Gastrocnemius medialis (tissue), 4 donors: ENCODE measurements around the gene ARHGEF37.
"Not testable (repeated sequence)": the region's sequence is repeated elsewhere in the genome, so short reads cannot be mapped to it uniquely, and the experiment has no call there.

Experiments
- POLR2A ChIP-seq, 2 donors: fragments of 450-650 bp; IDR thresholded peaks; one replicate each; pipeline ENCODE4 v1.6.1; 2017; ENCODE audit warnings: antibody characterized with exemption in 2 of 2, mild to moderate bottlenecking in 2 of 2, moderate library complexity in 2 of 2
- TF ChIP-seq, protein P1 (sequence below), 5 experiments: fragments of 450-650 bp in 3 of 5; fragments of 200-600 bp in 2 of 5; sonication (generic) in 2 of 5; IDR thresholded peaks in 4 of 5; conservative IDR thresholded peaks in 1 of 5; 1 replicate in 4 of 5; 2 replicates in 1 of 5; pipeline ENCODE4 v1.5.1; 2016 to 2019; ENCODE audit warnings: antibody characterized with exemption in 5 of 5, mild to moderate bottlenecking in 3 of 5, moderate library complexity in 3 of 5

- TF ChIP-seq, protein P1, sequence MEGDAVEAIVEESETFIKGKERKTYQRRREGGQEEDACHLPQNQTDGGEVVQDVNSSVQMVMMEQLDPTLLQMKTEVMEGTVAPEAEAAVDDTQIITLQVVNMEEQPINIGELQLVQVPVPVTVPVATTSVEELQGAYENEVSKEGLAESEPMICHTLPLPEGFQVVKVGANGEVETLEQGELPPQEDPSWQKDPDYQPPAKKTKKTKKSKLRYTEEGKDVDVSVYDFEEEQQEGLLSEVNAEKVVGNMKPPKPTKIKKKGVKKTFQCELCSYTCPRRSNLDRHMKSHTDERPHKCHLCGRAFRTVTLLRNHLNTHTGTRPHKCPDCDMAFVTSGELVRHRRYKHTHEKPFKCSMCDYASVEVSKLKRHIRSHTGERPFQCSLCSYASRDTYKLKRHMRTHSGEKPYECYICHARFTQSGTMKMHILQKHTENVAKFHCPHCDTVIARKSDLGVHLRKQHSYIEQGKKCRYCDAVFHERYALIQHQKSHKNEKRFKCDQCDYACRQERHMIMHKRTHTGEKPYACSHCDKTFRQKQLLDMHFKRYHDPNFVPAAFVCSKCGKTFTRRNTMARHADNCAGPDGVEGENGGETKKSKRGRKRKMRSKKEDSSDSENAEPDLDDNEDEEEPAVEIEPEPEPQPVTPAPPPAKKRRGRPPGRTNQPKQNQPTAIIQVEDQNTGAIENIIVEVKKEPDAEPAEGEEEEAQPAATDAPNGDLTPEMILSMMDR (IDR thresholded peaks at IDR 0.05 in 4 of 5, conservative IDR thresholded peaks at IDR 0.05 in 1 of 5), result not testable (repeated sequence)
- not testable (repeated sequence) for TF ChIP-seq POLR2A (IDR thresholded peaks at IDR 0.05)
These were observed 45.5 kb upstream of the ARHGEF37 start for GRCh38 chr5:149535787-149536186.
